ENCODE data around the gene PRAME.

Gene PRAME

GRCh38 chr22:22556578-22556977 is 2.5 kb downstream of the PRAME start:
- H3K23ac ChIP-seq (ENCODE audit: low read length), result no peak overlapping the region
- H3K79me1 ChIP-seq (ENCODE audit: low read length), result no peaks in the 10 kb centered on the region
- no peaks in the 10 kb centered on the region for H3K4me1 ChIP-seq (ENCODE audit: control insufficient read depth, low read depth, low read length)
- no peaks in the 10 kb centered on the region for H3K79me2 ChIP-seq (ENCODE audit: control insufficient read depth, insufficient read depth, low read length)
- H3K9ac ChIP-seq (ENCODE audit: low read length), result no peak overlapping the region
- no peak overlapping the region for H2BK120ac ChIP-seq (ENCODE audit: low read depth, low read length)
- H3K18ac ChIP-seq (ENCODE audit: low read length), result no peak overlapping the region
- no peak overlapping the region for H2BK5ac ChIP-seq (ENCODE audit: low read length)
- H3K4me3 ChIP-seq (ENCODE audit: low read length), result no peak overlapping the region
- no peak overlapping the region for H3K4me2 ChIP-seq (ENCODE audit: low read length)
- no peak overlapping the region for H3K56ac ChIP-seq (ENCODE audit: low read length)
- WGBS (ENCODE audit: extremely low coverage, insufficient coverage, low lambda C conversion rate), result no CpG with 5 or more reads among the region's 14 CpGs
- no peak overlapping the region for H2BK15ac ChIP-seq (replicated peaks; ENCODE audit: low read depth)
- H4K5ac ChIP-seq (ENCODE audit: low read length), result no peak overlapping the region
- no peak overlapping the region for H3K27ac ChIP-seq (ENCODE audit: low read depth, low read length)
- no peak overlapping the region for H4K8ac ChIP-seq (ENCODE audit: low read depth, low read length)
- no peak overlapping the region for H3K4ac ChIP-seq (ENCODE audit: low read depth, low read length)
- no peaks in the 10 kb centered on the region for H3K27me3 ChIP-seq (ENCODE audit: insufficient read depth, low read length, poor library complexity)
- no peak overlapping the region for H2AK5ac ChIP-seq (ENCODE audit: low read length)
- DNase-seq, result no peak
- no peaks in the 10 kb centered on the region for H3K36me3 ChIP-seq (ENCODE audit: control insufficient read depth, insufficient read depth, low read length)

GRCh38 chr22:22555596-22555995 is 3.5 kb downstream of the PRAME start:
- Histone ChIP-seq H3K79me2 (ENCODE audit: control insufficient read depth, insufficient read depth, low read length) (no peaks in the 10 kb centered on the region), H2AK5ac (ENCODE audit: low read length) (no peak overlapping the region), H3K4ac (ENCODE audit: low read depth, low read length) (no peak overlapping the region), H3K4me1 (ENCODE audit: control insufficient read depth, low read depth, low read length) (no peaks in the 10 kb centered on the region), H3K23ac (ENCODE audit: low read length) (no peak overlapping the region), H3K4me2 (ENCODE audit: low read length) (no peak overlapping the region), H3K36me3 (ENCODE audit: control insufficient read depth, insufficient read depth, low read length) (no peaks in the 10 kb centered on the region), H3K79me1 (ENCODE audit: low read length) (no peaks in the 10 kb centered on the region), H2BK5ac (ENCODE audit: low read length) (no peak overlapping the region), H2BK120ac (ENCODE audit: low read depth, low read length) (no peak overlapping the region), H3K56ac (ENCODE audit: low read length) (no peak overlapping the region), H3K27me3 (ENCODE audit: insufficient read depth, low read length, poor library complexity) (no peaks in the 10 kb centered on the region), H4K8ac (ENCODE audit: low read depth, low read length) (no peak overlapping the region), H3K27ac (ENCODE audit: low read depth, low read length) (no peak overlapping the region), H3K4me3 (ENCODE audit: low read length) (no peak overlapping the region), H2BK15ac (replicated peaks; ENCODE audit: low read depth) (no peak overlapping the region), H4K5ac (ENCODE audit: low read length) (no peak overlapping the region), H3K18ac (ENCODE audit: low read length) (no peak overlapping the region), H3K9ac (ENCODE audit: low read length) (no peak overlapping the region)
- no peak for DNase-seq
- WGBS (ENCODE audit: extremely low coverage, insufficient coverage, low lambda C conversion rate), result no CpG with 5 or more reads among the region's 9 CpGs

GRCh38 chr22:22554587-22555284 is 4.3 kb downstream of the PRAME start:
- Histone ChIP-seq H3K79me2 (ENCODE audit: control insufficient read depth, insufficient read depth, low read length) (no peaks in the 10 kb centered on the region), H3K4me2 (ENCODE audit: low read length) (no peak overlapping the region), H2AK5ac (ENCODE audit: low read length) (no peak overlapping the region), H3K27ac (ENCODE audit: low read depth, low read length) (no peak overlapping the region), H2BK120ac (ENCODE audit: low read depth, low read length) (no peak overlapping the region), H3K36me3 (ENCODE audit: control insufficient read depth, insufficient read depth, low read length) (no peaks in the 10 kb centered on the region), H3K18ac (ENCODE audit: low read length) (no peak overlapping the region), H3K27me3 (ENCODE audit: insufficient read depth, low read length, poor library complexity) (no peaks in the 10 kb centered on the region), H3K23ac (ENCODE audit: low read length) (no peak overlapping the region), H4K8ac (ENCODE audit: low read depth, low read length) (no peak overlapping the region), H3K4me1 (ENCODE audit: control insufficient read depth, low read depth, low read length) (no peaks in the 10 kb centered on the region), H3K4ac (ENCODE audit: low read depth, low read length) (no peak overlapping the region), H3K79me1 (ENCODE audit: low read length) (no peaks in the 10 kb centered on the region), H2BK15ac (replicated peaks; ENCODE audit: low read depth) (no peak overlapping the region), H3K4me3 (ENCODE audit: low read length) (no peak overlapping the region), H2BK5ac (ENCODE audit: low read length) (no peak overlapping the region), H3K56ac (ENCODE audit: low read length) (no peak overlapping the region), H3K9ac (ENCODE audit: low read length) (no peak overlapping the region), H4K5ac (ENCODE audit: low read length) (no peak overlapping the region)
- no CpG with 5 or more reads among the region's 4 CpGs for WGBS (ENCODE audit: extremely low coverage, insufficient coverage, low lambda C conversion rate)
- no peak for DNase-seq

- H2AK5ac ChIP-seq (ENCODE audit: low read length), result no peak overlapping the region
- no peak for DNase-seq
- no peak overlapping the region for H3K23ac ChIP-seq (ENCODE audit: low read length)
- H3K27me3 ChIP-seq (ENCODE audit: insufficient read depth, low read length, poor library complexity), result no peaks in the 10 kb centered on the region
- H3K18ac ChIP-seq (ENCODE audit: low read length), result no peak overlapping the region
- H3K79me2 ChIP-seq (ENCODE audit: control insufficient read depth, insufficient read depth, low read length), result no peaks in the 10 kb centered on the region
- no peaks in the 10 kb centered on the region for H3K4me1 ChIP-seq (ENCODE audit: control insufficient read depth, low read depth, low read length)
- no peak overlapping the region for H3K4me2 ChIP-seq (ENCODE audit: low read length)
- H3K4ac ChIP-seq (ENCODE audit: low read depth, low read length), result no peak overlapping the region
- H4K5ac ChIP-seq (ENCODE audit: low read length), result no peak overlapping the region
- no peak overlapping the region for H2BK120ac ChIP-seq (ENCODE audit: low read depth, low read length)
- no peak overlapping the region for H4K8ac ChIP-seq (ENCODE audit: low read depth, low read length)
- WGBS (ENCODE audit: extremely low coverage, insufficient coverage, low lambda C conversion rate), result no CpG with 5 or more reads among the region's 8 CpGs
- no peak overlapping the region for H3K56ac ChIP-seq (ENCODE audit: low read length)
- no peaks in the 10 kb centered on the region for H3K36me3 ChIP-seq (ENCODE audit: control insufficient read depth, insufficient read depth, low read length)
- H3K79me1 ChIP-seq (ENCODE audit: low read length), result no peaks in the 10 kb centered on the region
- no peak overlapping the region for H2BK5ac ChIP-seq (ENCODE audit: low read length)
- H3K4me3 ChIP-seq (ENCODE audit: low read length), result no peak overlapping the region
- no peak overlapping the region for H2BK15ac ChIP-seq (replicated peaks; ENCODE audit: low read depth)
- no peak overlapping the region for H3K27ac ChIP-seq (ENCODE audit: low read depth, low read length)
- H3K9ac ChIP-seq (ENCODE audit: low read length), result no peak overlapping the region
Observed at GRCh38 chr22:22553735-22554586, 5.1 kb downstream of the PRAME start.

- H3K4me2 ChIP-seq (ENCODE audit: low read length), result no peak overlapping the region
- no peaks in the 10 kb centered on the region for H3K4me1 ChIP-seq (ENCODE audit: control insufficient read depth, low read depth, low read length)
- no peak overlapping the region for H3K4me3 ChIP-seq (ENCODE audit: low read length)
- no peak overlapping the region for H3K23ac ChIP-seq (ENCODE audit: low read length)
- WGBS (ENCODE audit: extremely low coverage, insufficient coverage, low lambda C conversion rate), result no CpG with 5 or more reads among the region's 1 CpG
- no peak overlapping the region for H2BK15ac ChIP-seq (replicated peaks; ENCODE audit: low read depth)
- no peak overlapping the region for H3K56ac ChIP-seq (ENCODE audit: low read length)
- H3K4ac ChIP-seq (ENCODE audit: low read depth, low read length), result no peak overlapping the region
- no peak overlapping the region for H4K8ac ChIP-seq (ENCODE audit: low read depth, low read length)
- no peak overlapping the region for H2BK120ac ChIP-seq (ENCODE audit: low read depth, low read length)
- H3K79me1 ChIP-seq (ENCODE audit: low read length), result no peaks in the 10 kb centered on the region
- no peak overlapping the region for H4K5ac ChIP-seq (ENCODE audit: low read length)
- H3K18ac ChIP-seq (ENCODE audit: low read length), result no peak overlapping the region
- no peak for DNase-seq
- no peaks in the 10 kb centered on the region for H3K36me3 ChIP-seq (ENCODE audit: control insufficient read depth, insufficient read depth, low read length)
- no peaks in the 10 kb centered on the region for H3K79me2 ChIP-seq (ENCODE audit: control insufficient read depth, insufficient read depth, low read length)
- no peak overlapping the region for H2AK5ac ChIP-seq (ENCODE audit: low read length)
- H3K9ac ChIP-seq (ENCODE audit: low read length), result no peak overlapping the region
- H2BK5ac ChIP-seq (ENCODE audit: low read length), result no peak overlapping the region
- no peak overlapping the region for H3K27ac ChIP-seq (ENCODE audit: low read depth, low read length)
- H3K27me3 ChIP-seq (ENCODE audit: insufficient read depth, low read length, poor library complexity), result no peaks in the 10 kb centered on the region
Observed at GRCh38 chr22:22553141-22553540, 5.9 kb downstream of the PRAME start.

All from mesendoderm (in vitro differentiated cells).